ENCODE data around the gene DEAF1. TPM values are rescaled to one million over a fixed set of nuclear protein-coding genes. Genes with fewer than 3 reads are reported as not detected.

Gene DEAF1
- total and polyA plus RNA-seq, 2 of the 13 experiments (the other 11 are each of a cell fraction or from before 2014, with no cell fraction given) = 22.3 to 29.6 TPM

GRCh38 chr11:692824-693414 lies 2.1 kb downstream of the DEAF1 start:
- in situ Hi-C loops (cut with HindIII; ENCODE audit: extremely low pct_ligation_motif_present, low pct_unique_long_range_greater_than_20kb) = no loop called here

GRCh38 chr11:691710-692590 lies 3.1 kb downstream of the DEAF1 start:
- ChIA-PET POLR2A (no interaction called here), CTCF (ENCODE audit: low intra/inter-chr PET ratio, low total read pairs) (no interaction called here)
- WGBS (ENCODE audit: low lambda C conversion rate) = 93% methylated on average over 18 of the region's 18 CpGs
- in situ Hi-C loops (cut with HindIII; ENCODE audit: extremely low pct_ligation_motif_present, low pct_unique_long_range_greater_than_20kb) = no loop called here
- Histone ChIP-seq H3K4me1 (ENCODE audit: insufficient read depth, low read length) (peaks cover 32% of the 10 kb centered on the region), H3K9me3 (ENCODE audit: low read length) (no peaks in the 10 kb centered on the region), H3K79me2 (ENCODE audit: insufficient read depth, low read length) (peaks cover 39% of the 10 kb centered on the region), H3K9ac (ENCODE audit: insufficient read depth, low read depth, low read length) (no peak overlapping the region), H3K4me3 (replicated peaks in 1 of 3; ENCODE audit: insufficient read depth in 1 of 3, low read depth in 2 of 3, low read length in 3 of 3) (no peak overlapping the region), H3K27me3 (ENCODE audit: control insufficient read depth in 1 of 2, insufficient read depth in 2 of 2, low read length in 2 of 2) (no peaks in the 10 kb centered on the region; a peak in 1 of 5 replicates), H2AFZ (ENCODE audit: low read length) (no peak overlapping the region), H3K36me3 (replicated peaks in 1 of 2; ENCODE audit: control insufficient read depth in 1 of 2, insufficient read depth in 2 of 2, low read length in 2 of 2) (peaks cover 18 to 40% of the 10 kb centered on the region in 2 experiments), H3K27ac (ENCODE audit: extremely low read length, insufficient read depth, low read length) (no peak overlapping the region), H4K20me1 (ENCODE audit: insufficient read depth, low read length) (no peaks in the 10 kb centered on the region; the same call in 1 of the 2 replicates), H3K4me2 (ENCODE audit: low read depth, low read length) (peak overlapping the region; percentile 12; the same call in 1 of the 2 replicates)
- no TSS peak for BruUV-seq (replicated peaks)
- intact Hi-C loops (cut with micrococcal nuclease; ENCODE audit: unreplicated experiment) = no loop called here
- no peak for DNase-seq (ENCODE audit: low spot score)
- ATAC-seq = no peak
- FAIRE-seq = no peak
- no peak for TF ChIP-seq ATF4 (CRISPR knock-in tag; IDR thresholded peaks at IDR 0.05)
- no peak for TF ChIP-seq ZBTB8A (CRISPR knock-in tag; IDR thresholded peaks at IDR 0.05; ENCODE audit: borderline replicate concordance, low read depth)
- TF ChIP-seq PAWR (CRISPR knock-in tag; IDR thresholded peaks at IDR 0.05; ENCODE audit: borderline replicate concordance) = no peak
- TF ChIP-seq AHDC1 (CRISPR knock-in tag; IDR thresholded peaks at IDR 0.05; ENCODE audit: borderline replicate concordance) = no peak
- TF ChIP-seq ZNF678 (CRISPR knock-in tag; IDR thresholded peaks at IDR 0.05) = no peak
- TF ChIP-seq ZNF670 (CRISPR knock-in tag; IDR thresholded peaks at IDR 0.05; ENCODE audit: borderline replicate concordance) = no peak

More at GRCh38 chr11:692824-693414, 2.1 kb downstream of the DEAF1 start:
- intact Hi-C loops (cut with micrococcal nuclease; ENCODE audit: unreplicated experiment) = no loop called here
- ATAC-seq (no peak), DNase-seq (ENCODE audit: low spot score) (no peak), FAIRE-seq (no peak)
- no peak for TF ChIP-seq ZNF792 (CRISPR knock-in tag; IDR thresholded peaks at IDR 0.05)
- TF ChIP-seq MAFF (IDR thresholded peaks at IDR 0.05; ENCODE audit: low read depth, low read length) = peak; percentile 80
- TF ChIP-seq MAFK (conservative IDR thresholded peaks at IDR 0.05 in 1 of 2, IDR thresholded peaks at IDR 0.05 in 1 of 2; ENCODE audit: low read length in 2 of 2) = peak; percentile 79 to 87
- no peak for TF ChIP-seq ARNTL (CRISPR knock-in tag; IDR thresholded peaks at IDR 0.05)
- TF ChIP-seq RBFOX2 (IDR thresholded peaks at IDR 0.05; ENCODE audit: low read depth, low read length) = 0 out of 2 replicates have a peak, but pooled peaks have one; percentile 11
- H3K9ac ChIP-seq (ENCODE audit: insufficient read depth, low read depth, low read length) = peak overlapping the region; percentile 46; the same call in 1 of the 2 replicates
- peak overlapping the region in 1 of 3 experiments; percentile 87; a peak in 2 of 6 replicates for H3K4me3 ChIP-seq (replicated peaks in 1 of 3; ENCODE audit: insufficient read depth in 1 of 3, low read depth in 2 of 3, low read length in 3 of 3)
- H3K36me3 ChIP-seq (replicated peaks in 1 of 2; ENCODE audit: control insufficient read depth in 1 of 2, insufficient read depth in 2 of 2, low read length in 2 of 2) = peaks cover 15 to 30% of the 10 kb centered on the region in 2 experiments
- H3K4me1 ChIP-seq (ENCODE audit: insufficient read depth, low read length) = peaks cover 42% of the 10 kb centered on the region
- ChIA-PET POLR2A (interaction anchor here (1.2 kb wide), 1 partner anchor 14 kb away, joined by 4 read pairs; no protein-coding TSS in a partner anchor), CTCF (ENCODE audit: low intra/inter-chr PET ratio, low total read pairs) (no interaction called here)
- peaks cover 47% of the 10 kb centered on the region for H3K79me2 ChIP-seq (ENCODE audit: insufficient read depth, low read length)
- H2AFZ ChIP-seq (ENCODE audit: low read length) = no peak overlapping the region
- no peak overlapping the region for H3K27ac ChIP-seq (ENCODE audit: extremely low read length, insufficient read depth, low read length)
- H3K4me2 ChIP-seq (ENCODE audit: low read depth, low read length) = peak overlapping the region; percentile 64
- 91% methylated on average over 23 of the region's 23 CpGs for WGBS (ENCODE audit: low lambda C conversion rate)
- H3K27me3 ChIP-seq (ENCODE audit: control insufficient read depth in 1 of 2, insufficient read depth in 2 of 2, low read length in 2 of 2) = no peaks in the 10 kb centered on the region; a peak in 1 of 5 replicates
- TSS peak; percentile 43 for BruUV-seq (replicated peaks)
- no peaks in the 10 kb centered on the region; the same call in 1 of the 2 replicates for H4K20me1 ChIP-seq (ENCODE audit: insufficient read depth, low read length)
- no peaks in the 10 kb centered on the region for H3K9me3 ChIP-seq (ENCODE audit: low read length)
